ENCODE measurements around the gene C19orf12.

Gene C19orf12

DNA sequence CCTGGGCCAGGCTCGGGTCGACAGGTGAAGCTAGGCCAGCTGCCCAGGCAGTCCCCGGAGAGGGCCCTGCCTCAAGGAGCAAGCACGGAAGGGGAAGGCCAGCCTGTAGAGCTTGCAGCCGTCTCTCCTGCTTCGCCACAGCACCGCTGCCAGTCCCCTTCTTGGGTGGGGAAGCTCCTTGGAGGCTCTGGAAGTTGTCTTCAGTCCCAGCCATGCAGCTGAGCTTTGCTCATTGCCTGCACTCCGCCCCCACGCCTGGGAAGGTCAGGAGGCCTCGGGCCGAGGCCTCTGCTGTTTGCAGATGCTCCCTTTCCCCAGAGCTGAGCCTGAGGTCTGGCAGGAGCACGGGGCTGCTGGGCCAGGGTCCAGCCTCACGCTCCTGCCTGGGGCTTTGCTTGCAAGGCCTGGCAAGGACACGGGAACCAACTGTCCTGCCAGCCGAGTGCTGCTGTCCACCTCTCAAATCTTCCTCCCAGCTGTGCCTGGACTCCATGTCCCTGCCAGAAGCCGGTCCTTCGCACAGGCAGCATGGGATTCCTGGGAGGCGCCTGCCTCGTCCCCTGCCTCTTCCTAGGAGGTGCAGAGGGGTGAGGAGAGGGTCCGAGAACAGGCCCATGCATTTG, 36.5 kb downstream of the C19orf12 start:
- peaks cover 40% of the 10 kb centered on the region for H3K4me1 ChIP-seq (ENCODE audit: insufficient read depth, low read length)
- no peaks in the 10 kb centered on the region for H4K20me1 ChIP-seq (ENCODE audit: insufficient read depth, low read length)
- no peak overlapping the region for H3K4me3 ChIP-seq (ENCODE audit: low read depth in 1 of 2, low read length in 2 of 2)
- no peak for ATAC-seq (ENCODE audit: insufficient read depth, low read depth)
- H2AFZ ChIP-seq (ENCODE audit: low read depth, low read length): no peak overlapping the region
- no peaks in the 10 kb centered on the region for H3K27me3 ChIP-seq (ENCODE audit: insufficient read depth, low read length, poor library complexity)
- TF ChIP-seq EZH2 (IDR thresholded peaks at IDR 0.05; ENCODE audit: borderline replicate concordance, low read depth, low read length, severe bottlenecking): no peak
- TF ChIP-seq, protein P1, sequence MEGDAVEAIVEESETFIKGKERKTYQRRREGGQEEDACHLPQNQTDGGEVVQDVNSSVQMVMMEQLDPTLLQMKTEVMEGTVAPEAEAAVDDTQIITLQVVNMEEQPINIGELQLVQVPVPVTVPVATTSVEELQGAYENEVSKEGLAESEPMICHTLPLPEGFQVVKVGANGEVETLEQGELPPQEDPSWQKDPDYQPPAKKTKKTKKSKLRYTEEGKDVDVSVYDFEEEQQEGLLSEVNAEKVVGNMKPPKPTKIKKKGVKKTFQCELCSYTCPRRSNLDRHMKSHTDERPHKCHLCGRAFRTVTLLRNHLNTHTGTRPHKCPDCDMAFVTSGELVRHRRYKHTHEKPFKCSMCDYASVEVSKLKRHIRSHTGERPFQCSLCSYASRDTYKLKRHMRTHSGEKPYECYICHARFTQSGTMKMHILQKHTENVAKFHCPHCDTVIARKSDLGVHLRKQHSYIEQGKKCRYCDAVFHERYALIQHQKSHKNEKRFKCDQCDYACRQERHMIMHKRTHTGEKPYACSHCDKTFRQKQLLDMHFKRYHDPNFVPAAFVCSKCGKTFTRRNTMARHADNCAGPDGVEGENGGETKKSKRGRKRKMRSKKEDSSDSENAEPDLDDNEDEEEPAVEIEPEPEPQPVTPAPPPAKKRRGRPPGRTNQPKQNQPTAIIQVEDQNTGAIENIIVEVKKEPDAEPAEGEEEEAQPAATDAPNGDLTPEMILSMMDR (IDR thresholded peaks at IDR 0.05; ENCODE audit: borderline replicate concordance, extremely low read depth, low read length, poor library complexity, severe bottlenecking): no peak
- H3K36me3 ChIP-seq (ENCODE audit: insufficient read depth, low read length): peaks cover 32% of the 10 kb centered on the region
- H3K4me2 ChIP-seq (ENCODE audit: insufficient read depth, low read length): no peak overlapping the region
- H3K9me3 ChIP-seq (ENCODE audit: insufficient read depth, low read length, severe bottlenecking): no peaks in the 10 kb centered on the region
- peak overlapping the region; percentile 59 for H3K27ac ChIP-seq (ENCODE audit: low read length)
- no peak for DNase-seq
- peaks cover 4% of the 10 kb centered on the region for H3K79me2 ChIP-seq (ENCODE audit: insufficient read depth, low read length)
- H3K9ac ChIP-seq (ENCODE audit: low read depth, low read length): peak overlapping the region; percentile 21; the same call in 1 of the 2 replicates

DNA sequence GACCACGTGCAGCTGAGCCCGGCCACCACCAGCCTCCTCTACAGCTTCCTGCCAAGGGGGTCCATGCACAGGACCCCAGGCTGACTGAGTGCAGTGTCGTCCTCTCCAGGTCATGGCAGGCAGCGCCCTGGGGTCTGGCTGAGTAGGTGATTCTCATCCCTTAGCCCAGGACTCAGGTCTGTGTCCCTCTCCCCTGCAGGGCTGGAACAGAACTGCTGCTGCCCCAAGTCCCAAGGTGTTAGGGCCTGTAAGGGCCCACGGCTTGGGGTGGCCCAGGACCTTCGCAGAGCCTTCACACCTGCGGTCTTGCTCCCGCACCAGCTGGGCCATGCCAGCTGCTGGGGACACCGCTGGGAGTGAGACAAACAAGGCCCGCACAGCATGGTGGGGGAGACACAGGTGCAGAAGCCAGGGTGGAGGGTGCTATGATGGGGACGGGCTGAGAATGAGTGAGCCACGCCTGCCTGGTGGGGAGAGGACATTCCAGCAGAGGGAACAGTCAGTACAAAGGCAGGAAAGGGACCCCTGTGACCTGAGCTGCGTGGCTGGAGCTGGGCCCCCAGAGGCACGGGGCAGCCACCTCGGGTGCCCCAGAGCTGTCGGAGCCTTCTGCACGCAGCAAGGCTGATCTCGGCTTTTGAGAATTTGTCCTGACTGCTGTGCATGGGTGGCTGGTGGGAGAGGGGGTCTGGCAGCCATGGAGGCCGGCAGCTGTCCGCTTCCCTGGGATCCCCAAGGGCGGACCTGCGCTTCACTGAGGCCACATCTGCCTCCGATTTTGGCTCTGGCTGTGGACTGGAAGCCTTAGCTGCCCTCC, 37.9 kb downstream of the C19orf12 start:
- Histone ChIP-seq H3K79me2 (ENCODE audit: insufficient read depth, low read length) (peaks cover 12% of the 10 kb centered on the region), H2AFZ (ENCODE audit: low read depth, low read length) (no peak overlapping the region), H3K4me2 (ENCODE audit: insufficient read depth, low read length) (no peak overlapping the region), H3K4me3 (ENCODE audit: low read depth in 1 of 2, low read length in 2 of 2) (no peak overlapping the region), H3K27me3 (ENCODE audit: insufficient read depth, low read length, poor library complexity) (no peaks in the 10 kb centered on the region), H3K4me1 (ENCODE audit: insufficient read depth, low read length) (peaks cover 54% of the 10 kb centered on the region), H3K27ac (ENCODE audit: low read length) (peak overlapping the region; percentile 60), H3K9me3 (ENCODE audit: insufficient read depth, low read length, severe bottlenecking) (no peaks in the 10 kb centered on the region), H3K36me3 (ENCODE audit: insufficient read depth, low read length) (peaks cover 33% of the 10 kb centered on the region), H3K9ac (ENCODE audit: low read depth, low read length) (no peak overlapping the region), H4K20me1 (ENCODE audit: insufficient read depth, low read length) (no peaks in the 10 kb centered on the region)
- DNase-seq (peak; percentile 49), ATAC-seq (ENCODE audit: insufficient read depth, low read depth) (no peak)
- no peak for TF ChIP-seq EZH2 (IDR thresholded peaks at IDR 0.05; ENCODE audit: borderline replicate concordance, low read depth, low read length, severe bottlenecking)
- TF ChIP-seq, protein P1 (IDR thresholded peaks at IDR 0.05; ENCODE audit: borderline replicate concordance, extremely low read depth, low read length, poor library complexity, severe bottlenecking): no peak

DNA sequence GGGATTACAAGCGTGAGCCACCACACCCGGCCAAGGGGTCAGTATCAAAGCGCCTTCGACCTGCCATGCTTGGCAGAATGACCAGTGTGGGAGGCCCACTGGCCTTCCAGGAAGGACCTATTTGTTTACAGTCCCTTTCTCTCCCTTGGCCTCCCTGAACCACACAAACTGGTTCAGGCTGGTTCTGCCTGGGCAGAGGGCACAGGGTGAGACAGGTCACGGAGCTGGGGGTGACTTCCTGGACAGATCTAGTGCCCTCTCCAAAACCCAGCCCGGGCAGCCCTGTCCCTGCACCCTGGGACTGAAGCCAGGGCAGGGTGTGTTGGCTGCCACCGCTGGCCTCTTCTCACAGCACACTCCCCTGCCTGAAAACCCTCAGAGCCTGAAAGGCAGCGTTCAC, 38.5 kb downstream of the C19orf12 start:
- peaks cover 33% of the 10 kb centered on the region for H3K36me3 ChIP-seq (ENCODE audit: insufficient read depth, low read length)
- no peak overlapping the region for H3K9ac ChIP-seq (ENCODE audit: low read depth, low read length)
- no peaks in the 10 kb centered on the region for H3K27me3 ChIP-seq (ENCODE audit: insufficient read depth, low read length, poor library complexity)
- H3K79me2 ChIP-seq (ENCODE audit: insufficient read depth, low read length): peaks cover 18% of the 10 kb centered on the region
- peak overlapping the region; percentile 60 for H3K27ac ChIP-seq (ENCODE audit: low read length)
- no peaks in the 10 kb centered on the region for H3K9me3 ChIP-seq (ENCODE audit: insufficient read depth, low read length, severe bottlenecking)
- peaks cover 57% of the 10 kb centered on the region for H3K4me1 ChIP-seq (ENCODE audit: insufficient read depth, low read length)
- H4K20me1 ChIP-seq (ENCODE audit: insufficient read depth, low read length): no peaks in the 10 kb centered on the region
- no peak overlapping the region for H3K4me3 ChIP-seq (ENCODE audit: low read depth in 1 of 2, low read length in 2 of 2)
- DNase-seq (no peak), ATAC-seq (ENCODE audit: insufficient read depth, low read depth) (no peak)
- no peak for TF ChIP-seq EZH2 (IDR thresholded peaks at IDR 0.05; ENCODE audit: borderline replicate concordance, low read depth, low read length, severe bottlenecking)
- TF ChIP-seq, protein P1 (IDR thresholded peaks at IDR 0.05; ENCODE audit: borderline replicate concordance, extremely low read depth, low read length, poor library complexity, severe bottlenecking): no peak
- H3K4me2 ChIP-seq (ENCODE audit: insufficient read depth, low read length): no peak overlapping the region
- H2AFZ ChIP-seq (ENCODE audit: low read depth, low read length): no peak overlapping the region

Measured in DND-41 (cell line).